Adipocyte (in vitro differentiated cells): ENCODE results near the gene DESI2.
"Not testable (repeated sequence)": the region's sequence is repeated elsewhere in the genome, so short reads cannot be mapped to it uniquely, and the experiment has no call there.

Experiments used
- DNase-seq: peaks from one replicate; pipeline ENCODE4 v3.0.0-alpha.2; 2015; ENCODE audit warnings: low read depth
- H3K27me3 ChIP-seq: replicated peaks from 2 replicates; pipeline ENCODE4 v1.7.0; 2013; ENCODE audit warnings: mild to moderate bottlenecking, low read length, moderate library complexity; ENCODE audit not compliant: control insufficient read depth, insufficient read depth
- H3K36me3 ChIP-seq: 2 replicates; pipeline ENCODE4 v1.7.0; 2013; ENCODE audit warnings: low read length, mild to moderate bottlenecking, moderate library complexity; ENCODE audit not compliant: control insufficient read depth, insufficient read depth, severe bottlenecking
- H3K4me1 ChIP-seq: 2 replicates; pipeline ENCODE4 v1.7.0; 2013; ENCODE audit warnings: mild to moderate bottlenecking, low read length, moderate library complexity; ENCODE audit not compliant: control insufficient read depth, insufficient read depth
- H3K4me3 ChIP-seq: 2 replicates; pipeline ENCODE4 v1.7.0; 2013; ENCODE audit warnings: mild to moderate bottlenecking, low read length, moderate library complexity
- H3K9ac ChIP-seq: 2 replicates; pipeline ENCODE4 v1.7.0; 2013; ENCODE audit warnings: mild to moderate bottlenecking, low read length, moderate library complexity
- H3K9me3 ChIP-seq: 2 replicates; pipeline ENCODE4 v1.7.0; 2013; ENCODE audit warnings: mild to moderate bottlenecking, low read length, moderate library complexity; ENCODE audit not compliant: control insufficient read depth

The DESI2 gene

GRCh38 chr1:244675167-244675566, 22.2 kb downstream of the DESI2 start:
- no peaks in the 10 kb centered on the region for H3K27me3 ChIP-seq
- H3K9ac ChIP-seq = no peak overlapping the region
- H3K36me3 ChIP-seq = peaks cover 3% of the 10 kb centered on the region
- H3K4me1 ChIP-seq = peaks cover 40% of the 10 kb centered on the region
- no peak overlapping the region for H3K4me3 ChIP-seq
- H3K9me3 ChIP-seq = no peaks in the 10 kb centered on the region
- peak; percentile 40 for DNase-seq

DNA sequence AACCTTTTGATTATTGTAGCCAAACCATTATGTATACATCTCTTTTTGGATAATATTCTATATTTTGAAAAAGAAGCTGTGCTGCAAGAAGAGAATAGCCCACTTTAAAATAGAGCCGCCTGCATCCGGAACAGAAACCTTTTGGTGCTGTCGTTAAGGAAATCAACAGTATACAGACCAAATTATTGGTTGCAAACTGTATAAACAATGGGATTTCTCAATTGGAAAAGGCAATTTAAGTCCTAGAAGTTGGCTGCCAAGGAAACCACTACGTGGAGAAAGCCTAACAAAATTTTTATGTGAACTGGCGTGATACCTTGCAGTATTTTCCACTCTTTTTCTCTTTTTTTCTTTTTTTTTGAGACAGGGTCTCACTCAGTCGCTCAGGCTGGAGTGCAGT, 25.8 kb downstream of the DESI2 start:
- DNase-seq = no peak
- H3K9ac ChIP-seq = no peak overlapping the region
- no peak overlapping the region for H3K4me3 ChIP-seq
- H3K27me3 ChIP-seq = no peaks in the 10 kb centered on the region
- no peaks in the 10 kb centered on the region for H3K9me3 ChIP-seq
- no peaks in the 10 kb centered on the region for H3K36me3 ChIP-seq
- peaks cover 44% of the 10 kb centered on the region for H3K4me1 ChIP-seq

- Histone ChIP-seq H3K9me3 (no peaks in the 10 kb centered on the region), H3K27me3 (no peaks in the 10 kb centered on the region), H3K4me3 (peak overlapping the region; percentile 25), H3K4me1 (peaks cover 35% of the 10 kb centered on the region), H3K36me3 (no peaks in the 10 kb centered on the region), H3K9ac (no peak overlapping the region)
- DNase-seq = peak; percentile 30
Observed at GRCh38 chr1:244680667-244681066, 27.7 kb downstream of the DESI2 start.

- H3K36me3 ChIP-seq, H3K9me3 ChIP-seq, DNase-seq, H3K4me3 ChIP-seq, H3K27me3 ChIP-seq, H3K9ac ChIP-seq: not testable (repeated sequence)
- H3K4me1 ChIP-seq = peaks cover 35% of the 10 kb centered on the region
Observed at GRCh38 chr1:244682087-244682486, 29.2 kb downstream of the DESI2 start.

DNA sequence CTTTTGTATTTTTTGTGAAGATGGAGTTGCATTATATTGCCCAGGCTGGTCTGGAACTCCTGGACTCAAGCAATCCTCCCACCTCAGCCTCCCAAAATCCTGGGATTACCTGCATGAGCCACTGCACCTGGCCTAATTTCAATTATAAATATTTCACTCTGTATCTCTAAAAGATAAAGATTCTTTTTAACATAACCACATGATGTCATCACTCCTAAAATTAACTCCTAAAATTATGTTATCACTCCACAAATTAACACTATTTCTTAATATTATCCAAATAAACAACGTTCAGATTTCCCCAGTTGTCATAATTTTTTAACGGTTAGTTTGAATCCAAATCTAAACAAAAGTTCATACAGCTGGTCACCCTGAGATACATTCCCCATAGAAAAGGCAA, 43.0 kb downstream of the DESI2 start:
- Histone ChIP-seq H3K4me1 (no peaks in the 10 kb centered on the region), H3K27me3 (no peaks in the 10 kb centered on the region), H3K9me3 (no peaks in the 10 kb centered on the region), H3K9ac (no peak overlapping the region), H3K36me3 (peaks cover 70% of the 10 kb centered on the region), H3K4me3 (no peak overlapping the region)
- DNase-seq = no peak

GRCh38 chr1:244699741-244700140, 46.8 kb downstream of the DESI2 start:
- Histone ChIP-seq H3K27me3 (no peaks in the 10 kb centered on the region), H3K4me3 (no peak overlapping the region), H3K4me1 (no peaks in the 10 kb centered on the region), H3K9ac (no peak overlapping the region), H3K9me3 (no peaks in the 10 kb centered on the region), H3K36me3 (peaks cover 42% of the 10 kb centered on the region)
- no peak for DNase-seq

DNA sequence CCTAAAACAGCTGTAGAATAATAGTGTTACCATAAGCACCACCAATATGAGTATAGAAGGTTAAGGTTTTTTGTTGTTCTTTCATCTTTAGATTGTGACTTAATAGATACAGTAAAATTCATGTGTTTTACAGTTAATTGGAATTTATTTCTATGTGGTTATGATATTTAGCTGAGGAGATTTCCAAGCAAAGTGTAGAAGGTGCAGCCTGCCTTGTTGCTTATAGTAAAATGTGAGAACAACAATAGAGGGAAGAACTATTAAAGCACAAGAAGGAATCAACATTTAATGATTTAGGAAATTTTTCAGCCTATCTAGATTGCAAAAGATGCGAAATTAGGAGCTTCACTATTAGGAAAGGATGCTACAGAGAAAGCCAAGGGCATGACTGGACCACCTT, 47.9 kb downstream of the DESI2 start:
- Histone ChIP-seq H3K9me3 (no peaks in the 10 kb centered on the region), H3K4me3 (no peak overlapping the region), H3K9ac (no peak overlapping the region), H3K27me3 (no peaks in the 10 kb centered on the region), H3K4me1 (no peaks in the 10 kb centered on the region), H3K36me3 (peaks cover 42% of the 10 kb centered on the region)
- DNase-seq = no peak

- Histone ChIP-seq H3K9me3 (no peaks in the 10 kb centered on the region), H3K36me3 (peaks cover 43% of the 10 kb centered on the region), H3K9ac (no peak overlapping the region), H3K4me3 (no peak overlapping the region), H3K4me1 (no peaks in the 10 kb centered on the region), H3K27me3 (no peaks in the 10 kb centered on the region)
- no peak for DNase-seq
Observed at GRCh38 chr1:244702620-244703019, 49.7 kb downstream of the DESI2 start.

DNA sequence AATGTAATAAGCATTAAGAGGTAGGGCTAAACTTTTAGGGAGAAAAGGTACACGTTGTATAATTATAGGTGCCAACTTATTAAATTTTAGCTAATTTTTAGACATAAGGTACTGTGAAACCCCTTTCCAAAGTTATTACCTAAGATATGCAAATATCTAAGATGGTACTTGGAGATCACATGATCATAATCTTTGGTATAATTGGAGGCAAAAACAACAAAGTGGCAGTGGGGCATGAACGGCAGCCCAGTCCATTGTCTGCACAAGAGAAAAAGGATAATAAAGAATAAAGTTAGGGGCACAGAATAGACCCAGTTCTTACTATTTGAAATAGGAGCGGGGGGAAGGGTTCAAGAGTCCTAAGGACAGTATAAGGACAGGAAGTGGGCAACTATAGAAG, 51.2 kb downstream of the DESI2 start:
- Histone ChIP-seq H3K27me3 (no peaks in the 10 kb centered on the region), H3K4me1 (no peaks in the 10 kb centered on the region), H3K9ac (no peak overlapping the region), H3K4me3 (no peak overlapping the region), H3K36me3 (peaks cover 36% of the 10 kb centered on the region), H3K9me3 (no peaks in the 10 kb centered on the region)
- no peak for DNase-seq

- H3K9me3 ChIP-seq = no peaks in the 10 kb centered on the region
- no peaks in the 10 kb centered on the region for H3K27me3 ChIP-seq
- peaks cover 25% of the 10 kb centered on the region for H3K36me3 ChIP-seq
- DNase-seq = no peak
- no peaks in the 10 kb centered on the region for H3K4me1 ChIP-seq
- no peak overlapping the region for H3K9ac ChIP-seq
- no peak overlapping the region for H3K4me3 ChIP-seq
Observed at GRCh38 chr1:244705261-244706234, 52.6 kb downstream of the DESI2 start.

DNA sequence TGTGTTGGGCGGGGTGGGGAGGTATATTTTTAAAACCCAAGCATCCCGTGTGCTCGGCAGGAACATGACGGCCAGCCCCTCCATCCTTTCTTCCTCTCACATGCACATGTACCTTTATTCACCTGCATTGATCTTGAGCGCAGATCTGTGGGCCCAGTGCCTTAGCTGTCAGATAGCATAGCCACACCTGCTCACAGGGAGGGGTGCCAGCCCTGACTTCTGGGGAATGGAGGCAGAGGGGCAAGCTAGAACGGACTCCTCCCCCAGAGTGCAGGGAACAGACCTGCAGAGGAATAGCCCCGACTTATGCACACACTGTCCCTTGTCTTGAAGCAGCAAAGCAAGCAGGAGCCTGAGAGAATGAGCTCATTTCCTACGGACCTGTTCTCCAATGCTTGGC, 56.1 kb downstream of the DESI2 start:
- no peaks in the 10 kb centered on the region for H3K9me3 ChIP-seq
- no peaks in the 10 kb centered on the region for H3K27me3 ChIP-seq
- DNase-seq = no peak
- no peak overlapping the region for H3K9ac ChIP-seq
- peaks cover 16% of the 10 kb centered on the region for H3K36me3 ChIP-seq
- H3K4me1 ChIP-seq = no peaks in the 10 kb centered on the region
- H3K4me3 ChIP-seq = no peak overlapping the region
